Measurements from ENCODE around the gene CAPN12.

DNA sequence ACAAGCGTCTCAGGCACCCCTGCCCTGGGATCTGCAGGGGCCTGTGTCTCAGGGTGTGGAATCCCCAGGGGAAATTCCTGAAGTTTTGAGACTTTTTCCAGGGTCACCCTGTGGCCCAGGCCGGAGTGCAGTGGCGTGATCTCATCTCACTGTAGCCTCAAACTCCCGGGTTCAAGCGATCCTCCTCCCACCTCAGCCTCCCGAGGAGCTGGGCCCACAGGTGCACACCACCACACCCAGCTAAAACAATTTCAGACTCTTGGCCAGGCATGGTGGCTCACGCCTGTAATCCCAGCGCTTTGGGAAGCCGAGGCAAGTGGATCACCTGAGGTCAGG, 4.0 kb downstream of the CAPN12 start:
- TF ChIP-seq, protein P1, sequence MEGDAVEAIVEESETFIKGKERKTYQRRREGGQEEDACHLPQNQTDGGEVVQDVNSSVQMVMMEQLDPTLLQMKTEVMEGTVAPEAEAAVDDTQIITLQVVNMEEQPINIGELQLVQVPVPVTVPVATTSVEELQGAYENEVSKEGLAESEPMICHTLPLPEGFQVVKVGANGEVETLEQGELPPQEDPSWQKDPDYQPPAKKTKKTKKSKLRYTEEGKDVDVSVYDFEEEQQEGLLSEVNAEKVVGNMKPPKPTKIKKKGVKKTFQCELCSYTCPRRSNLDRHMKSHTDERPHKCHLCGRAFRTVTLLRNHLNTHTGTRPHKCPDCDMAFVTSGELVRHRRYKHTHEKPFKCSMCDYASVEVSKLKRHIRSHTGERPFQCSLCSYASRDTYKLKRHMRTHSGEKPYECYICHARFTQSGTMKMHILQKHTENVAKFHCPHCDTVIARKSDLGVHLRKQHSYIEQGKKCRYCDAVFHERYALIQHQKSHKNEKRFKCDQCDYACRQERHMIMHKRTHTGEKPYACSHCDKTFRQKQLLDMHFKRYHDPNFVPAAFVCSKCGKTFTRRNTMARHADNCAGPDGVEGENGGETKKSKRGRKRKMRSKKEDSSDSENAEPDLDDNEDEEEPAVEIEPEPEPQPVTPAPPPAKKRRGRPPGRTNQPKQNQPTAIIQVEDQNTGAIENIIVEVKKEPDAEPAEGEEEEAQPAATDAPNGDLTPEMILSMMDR (IDR thresholded peaks at IDR 0.05 in 4 of 5, conservative IDR thresholded peaks at IDR 0.05 in 1 of 5) = no peak
- no peak for TF ChIP-seq POLR2A (IDR thresholded peaks at IDR 0.05)
